ENCODE measurements around the gene TESK2. TPM values are rescaled to one million over a fixed set of nuclear protein-coding genes. Genes with fewer than 3 reads are reported as not detected.

The TESK2 gene
- polyA plus RNA-seq, 3 donors: 3.9 to 13.1 (median 4.1) TPM

GRCh38 chr1:45501505-45501859 is 10.5 kb upstream of the TESK2 start:
- TF ChIP-seq CTCF (IDR thresholded peaks at IDR 0.05): no peak
- Mint-ChIP-seq H3K4me3 (no peak overlapping the region), H3K27me3 (ENCODE audit: low read depth in 3 of 3) (no peaks in the 10 kb centered on the region), H3K27ac (peak overlapping the region in 1 of 7 donors; percentile 37), H3K4me1 (peaks cover 27% of the 10 kb centered on the region), H3K36me3 (peaks cover 1 to 2% of the 10 kb centered on the region in 2 donors), H3K9me3 (peaks cover 0 to 2% (median 0%) of the 10 kb centered on the region in 7 donors)
- DNase-seq: no peak
- Histone ChIP-seq H4K20me1 (ENCODE audit: insufficient read depth, low read length) (no peaks in the 10 kb centered on the region), H3K9me3 (replicated peaks in 1 of 2; ENCODE audit: control insufficient read depth in 1 of 2, insufficient read depth in 1 of 2, low read length in 2 of 2) (no peaks in the 10 kb centered on the region), H3K27me3 (ENCODE audit: control insufficient read depth in 2 of 2, insufficient read depth in 2 of 2, low read length in 2 of 2) (no peaks in the 10 kb centered on the region), H2AFZ (ENCODE audit: insufficient read depth, low read depth, low read length, poor library complexity, severe bottlenecking) (no peak overlapping the region), H3K4me1 (ENCODE audit: control insufficient read depth in 1 of 2, insufficient read depth in 2 of 2, low read length in 2 of 2) (peaks cover 18 to 20% of the 10 kb centered on the region in 2 donors), H3K27ac (ENCODE audit: low read depth in 1 of 2, low read length in 2 of 2) (no peak overlapping the region), H3K36me3 (replicated peaks in 1 of 2; ENCODE audit: control insufficient read depth in 1 of 2, insufficient read depth in 2 of 2, low read length in 2 of 2) (no peaks in the 10 kb centered on the region), H3K79me2 (ENCODE audit: insufficient read depth, low read length) (no peaks in the 10 kb centered on the region), H3K4me2 (replicated peaks; ENCODE audit: extremely low read depth, low read length, poor library complexity, severe bottlenecking) (no peak overlapping the region), H3K9ac (ENCODE audit: insufficient read depth, low read length, poor library complexity, severe bottlenecking) (no peak overlapping the region), H3K4me3 (replicated peaks in 1 of 3; ENCODE audit: low read depth in 2 of 3, low read length in 3 of 3) (no peak overlapping the region)
- WGBS (ENCODE audit: insufficient coverage): no CpG with 5 or more reads among the region's 2 CpGs
- intact Hi-C loops (cut with micrococcal nuclease): no loop called here

GRCh38 chr1:45499415-45499769 is 8.4 kb upstream of the TESK2 start:
- H3K27me3 ChIP-seq (ENCODE audit: control insufficient read depth in 2 of 2, insufficient read depth in 2 of 2, low read length in 2 of 2): no peaks in the 10 kb centered on the region
- H3K4me2 ChIP-seq (replicated peaks; ENCODE audit: extremely low read depth, low read length, poor library complexity, severe bottlenecking): peak overlapping the region; percentile 84
- peak overlapping the region; percentile 62 for H3K9ac ChIP-seq (ENCODE audit: insufficient read depth, low read length, poor library complexity, severe bottlenecking)
- peaks cover 18 to 20% of the 10 kb centered on the region in 2 donors for H3K4me1 ChIP-seq (ENCODE audit: control insufficient read depth in 1 of 2, insufficient read depth in 2 of 2, low read length in 2 of 2)
- 0% methylated on average over 6 of the region's 7 CpGs for WGBS (ENCODE audit: insufficient coverage)
- no peaks in the 10 kb centered on the region for H3K36me3 ChIP-seq (replicated peaks in 1 of 2; ENCODE audit: control insufficient read depth in 1 of 2, insufficient read depth in 2 of 2, low read length in 2 of 2)
- H2AFZ ChIP-seq (ENCODE audit: insufficient read depth, low read depth, low read length, poor library complexity, severe bottlenecking): peak overlapping the region; percentile 90
- peaks cover 0 to 3% (median 0%) of the 10 kb centered on the region in 3 donors for H3K27me3 Mint-ChIP-seq (ENCODE audit: low read depth in 3 of 3)
- DNase-seq: no peak
- intact Hi-C loops (cut with micrococcal nuclease): no loop called here
- H3K4me3 ChIP-seq (replicated peaks in 1 of 3; ENCODE audit: low read depth in 2 of 3, low read length in 3 of 3): peak overlapping the region; percentile 59 to 81 (median 62)
- H3K9me3 Mint-ChIP-seq: peaks cover 0 to 2% (median 0%) of the 10 kb centered on the region in 7 donors
- H3K79me2 ChIP-seq (ENCODE audit: insufficient read depth, low read length): no peaks in the 10 kb centered on the region
- TF ChIP-seq CTCF (IDR thresholded peaks at IDR 0.05): no peak
- H3K4me3 Mint-ChIP-seq: peak overlapping the region; percentile 87 to 96
- H3K27ac ChIP-seq (ENCODE audit: low read depth in 1 of 2, low read length in 2 of 2): peak overlapping the region in 1 of 2 donors; percentile 56
- no peaks in the 10 kb centered on the region for H3K9me3 ChIP-seq (replicated peaks in 1 of 2; ENCODE audit: control insufficient read depth in 1 of 2, insufficient read depth in 1 of 2, low read length in 2 of 2)
- peaks cover 27% of the 10 kb centered on the region for H3K4me1 Mint-ChIP-seq
- H3K27ac Mint-ChIP-seq: peak overlapping the region in 6 of 7 donors; percentile 25 to 93 (median 71)
- peaks cover 1 to 12% of the 10 kb centered on the region in 2 donors for H3K36me3 Mint-ChIP-seq
- no peaks in the 10 kb centered on the region for H4K20me1 ChIP-seq (ENCODE audit: insufficient read depth, low read length)

Data from CD14-positive monocyte (primary cell).